GM19035 (cell line): ENCODE results near the gene SCYGR7.
"Not testable (repeated sequence)": the region's sequence is repeated elsewhere in the genome, so short reads cannot be mapped to it uniquely, and the experiment has no call there.

Source experiments
- ATAC-seq: cut with Tn5 transposase; IDR thresholded peaks from one replicate; pipeline ENCODE4 v1.9.1; 2021; ENCODE audit not compliant: unreplicated experiment

SCYGR7 gene

GRCh38 chr2:227728035-227728434 lies at the start of gene SCYGR7:
SCYGR7 (plus strand) TSS chr2:227728335; CDS start chr2:227728335, 0 bp downstream.
- ATAC-seq: no peak

- no peak for ATAC-seq
Measured at GRCh38 chr2:227684258-227684657, 43.9 kb upstream of the SCYGR7 start.

GRCh38 chr2:227687189-227687588 lies 40.9 kb upstream of the SCYGR7 start:
- ATAC-seq: no peak

- ATAC-seq: no peak
Measured at GRCh38 chr2:227696990-227697679, 31.0 kb upstream of the SCYGR7 start.

- ATAC-seq: no peak
Measured at GRCh38 chr2:227701556-227701955, 26.6 kb upstream of the SCYGR7 start.

GRCh38 chr2:227703280-227703732 lies 24.8 kb upstream of the SCYGR7 start:
- ATAC-seq: no peak

- ATAC-seq: no peak
Measured at GRCh38 chr2:227703961-227704360, 24.2 kb upstream of the SCYGR7 start.

GRCh38 chr2:227706859-227707258 lies 21.3 kb upstream of the SCYGR7 start:
- no peak for ATAC-seq

GRCh38 chr2:227707390-227707789 lies 20.7 kb upstream of the SCYGR7 start:
- ATAC-seq: no peak

- no peak for ATAC-seq
Measured at GRCh38 chr2:227710986-227711385, 17.1 kb upstream of the SCYGR7 start.

- no peak for ATAC-seq
Measured at GRCh38 chr2:227713291-227713690, 14.8 kb upstream of the SCYGR7 start.

GRCh38 chr2:227716501-227716900 lies 11.6 kb upstream of the SCYGR7 start:
- no peak for ATAC-seq

GRCh38 chr2:227717687-227718567 lies 10.2 kb upstream of the SCYGR7 start, which contains the start of gene SLC19A3:
SLC19A3 (minus strand) TSS chr2:227718028; CDS start chr2:227702318, 15,710 bp downstream.
- ATAC-seq: no peak

- no peak for ATAC-seq
Measured at GRCh38 chr2:227719641-227720040, 8.5 kb upstream of the SCYGR7 start.

- ATAC-seq: no peak
Measured at GRCh38 chr2:227720680-227721079, 7.5 kb upstream of the SCYGR7 start.

GRCh38 chr2:227722821-227723220 lies 5.3 kb upstream of the SCYGR7 start:
- ATAC-seq: not testable (repeated sequence)

- ATAC-seq: no peak
Measured at GRCh38 chr2:227724394-227725039, 3.6 kb upstream of the SCYGR7 start, which contains the start of gene SCYGR6. SCYGR6 (minus strand) TSS chr2:227724757; CDS start chr2:227724757, 0 bp downstream.

- no peak for ATAC-seq
Measured at GRCh38 chr2:227739351-227739750, 11.2 kb downstream of the SCYGR7 start.

GRCh38 chr2:227740705-227741104 lies 12.6 kb downstream of the SCYGR7 start:
- ATAC-seq: not testable (repeated sequence)

- no peak for ATAC-seq
Measured at GRCh38 chr2:227745594-227745993, 17.5 kb downstream of the SCYGR7 start, which contains the start of gene SCYGR8. SCYGR8 (plus strand) TSS chr2:227745894; CDS start chr2:227745894, 0 bp downstream.

GRCh38 chr2:227748079-227748478 lies 19.9 kb downstream of the SCYGR7 start:
- no peak for ATAC-seq
